HL-60 (cell line): ENCODE data around the gene ELMOD3.

Experiments used
- DNase-seq, 2 experiments: peaks; one replicate each; pipeline ENCODE4 v3.0.0-alpha.2; 2010 to 2020; ENCODE audit warnings: low read depth in 1 of 2, low spot score in 1 of 2
- H3K27ac ChIP-seq: fragments of 250-450 bp; sonication (Bioruptor Pico); replicated peaks from 2 replicates; pipeline ENCODE4 v1.5.1; 2020; ENCODE audit warnings: mild to moderate bottlenecking, moderate library complexity
- H3K27me3 ChIP-seq: fragments of 250-450 bp; sonication (Bioruptor Pico); 2 replicates; pipeline ENCODE4 v1.5.1; 2021; ENCODE audit warnings: mild to moderate bottlenecking, moderate library complexity; ENCODE audit not compliant: insufficient read depth, poor library complexity, severe bottlenecking
- H3K4me3 ChIP-seq: replicated peaks from 2 replicates; pipeline ENCODE4 v1.5.1; 2011; ENCODE audit warnings: mild to moderate bottlenecking, control low read depth, low read length; ENCODE audit not compliant: insufficient read depth
- CTCF ChIP-seq: IDR thresholded peaks from one replicate; pipeline ENCODE4 v1.5.1; 2011; ENCODE audit warnings: low read length, control low read depth, inconsistent platforms; ENCODE audit not compliant: insufficient read depth
- GABPA ChIP-seq: IDR thresholded peaks from 2 replicates; pipeline ENCODE4 v1.6.1; 2012; ENCODE audit warnings: low read depth
- POLR2AphosphoS5 ChIP-seq: IDR thresholded peaks from 2 replicates; pipeline ENCODE4 v1.6.1; 2012; ENCODE audit warnings: low read depth
- REST ChIP-seq: IDR thresholded peaks from 2 replicates; pipeline ENCODE4 v1.6.1; 2012; ENCODE audit warnings: low read depth; ENCODE audit not compliant: insufficient replicate concordance
- SPI1 ChIP-seq: IDR thresholded peaks from 2 replicates; pipeline ENCODE4 v1.6.1; 2012; ENCODE audit warnings: low read depth, mild to moderate bottlenecking, borderline replicate concordance

The ELMOD3 gene

GRCh38 chr2:85439986-85440385 lies 85.4 kb downstream of the ELMOD3 start:
- TF ChIP-seq POLR2AphosphoS5 (no peak), CTCF (no peak), GABPA (no peak), REST (no peak), SPI1 (no peak)
- no peaks in the 10 kb centered on the region for H3K27me3 ChIP-seq
- no peak for DNase-seq
- no peak overlapping the region for H3K4me3 ChIP-seq
- no peak overlapping the region for H3K27ac ChIP-seq

- no peak for TF ChIP-seq SPI1
- no peak for TF ChIP-seq CTCF
- no peak for TF ChIP-seq GABPA
- no peak for TF ChIP-seq REST
- no peak for TF ChIP-seq POLR2AphosphoS5
- DNase-seq: no peak
Observed at GRCh38 chr2:85440729-85441128, 86.2 kb downstream of the ELMOD3 start.

More at GRCh38 chr2:85440729-85441128, 86.2 kb downstream of the ELMOD3 start:
- Histone ChIP-seq H3K27ac (no peak overlapping the region), H3K4me3 (no peak overlapping the region), H3K27me3 (no peaks in the 10 kb centered on the region)
